Left renal pelvis (tissue), 4 donors: Measurements from ENCODE around the gene AKT3. TPM values are rescaled to one million over a fixed set of nuclear protein-coding genes. Genes with fewer than 3 reads are reported as not detected.
"Not testable (repeated sequence)": the region's sequence is repeated elsewhere in the genome, so short reads cannot be mapped to it uniquely, and the experiment has no call there.

ENCODE experiments used
- DNase-seq, 4 donors: peaks; one replicate each; pipeline ENCODE4 v3.0.0-alpha.2; 2013; ENCODE audit warnings: low read depth in 4 of 4, low spot score in 3 of 4
- polyA plus RNA-seq, 4 donors: library from polyadenylated mRNA; unstranded; fragments of 120-200 nt; gene quantifications; one replicate each; pipeline ENCODE4 v1.2.1, GENCODE V29; 2013; ENCODE audit not compliant: insufficient read length in 4 of 4

The AKT3 gene
- polyA plus RNA-seq, 4 donors = 21.8 to 43.4 (median 28.6) TPM

DNA sequence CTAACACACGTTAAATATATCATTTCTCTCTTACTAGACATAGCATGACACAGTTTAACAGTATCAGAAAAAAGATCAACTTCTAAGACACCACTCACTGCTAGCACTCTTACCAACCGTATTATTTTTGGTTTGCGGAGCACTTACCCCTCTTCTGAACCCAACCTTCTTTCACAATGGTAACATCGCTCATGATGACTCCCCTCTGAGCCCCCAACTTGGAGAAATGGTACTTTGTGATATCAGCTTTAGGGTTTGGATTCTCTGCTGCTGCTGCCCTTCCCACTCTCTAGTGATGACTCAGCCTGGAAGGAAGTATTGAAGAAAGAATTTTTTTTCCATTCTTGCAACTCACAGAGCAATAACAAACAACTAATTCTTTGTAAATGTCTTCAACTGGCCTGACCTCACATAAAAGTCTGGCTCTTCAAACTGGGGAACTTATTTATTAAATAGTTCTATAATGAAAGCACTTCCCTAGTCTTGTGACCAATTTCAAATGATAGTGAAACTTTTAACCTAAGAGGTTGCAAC lies 7.0 kb downstream of the AKT3 start:
- DNase-seq = no peak

- no peak for DNase-seq
Observed at GRCh38 chr1:243842161-243842560, 7.9 kb downstream of the AKT3 start.

DNA sequence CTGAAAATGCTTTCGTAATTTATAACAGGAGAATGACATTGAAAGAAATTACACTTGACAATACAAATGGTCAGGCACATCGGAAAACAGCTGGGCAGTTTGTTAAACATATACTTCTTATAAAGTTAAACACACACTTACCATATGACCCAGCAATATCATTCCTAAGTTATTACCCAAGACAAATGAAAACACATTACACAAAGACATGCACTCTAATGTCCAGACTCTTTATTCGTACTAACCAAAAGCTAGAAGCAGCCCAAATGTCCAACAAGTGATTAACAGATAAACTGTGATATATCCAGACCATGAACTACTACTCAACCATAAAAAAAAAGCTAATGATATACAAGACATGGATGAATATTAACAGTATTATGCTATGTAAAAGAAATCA lies 8.5 kb downstream of the AKT3 start:
- DNase-seq = no peak

DNA sequence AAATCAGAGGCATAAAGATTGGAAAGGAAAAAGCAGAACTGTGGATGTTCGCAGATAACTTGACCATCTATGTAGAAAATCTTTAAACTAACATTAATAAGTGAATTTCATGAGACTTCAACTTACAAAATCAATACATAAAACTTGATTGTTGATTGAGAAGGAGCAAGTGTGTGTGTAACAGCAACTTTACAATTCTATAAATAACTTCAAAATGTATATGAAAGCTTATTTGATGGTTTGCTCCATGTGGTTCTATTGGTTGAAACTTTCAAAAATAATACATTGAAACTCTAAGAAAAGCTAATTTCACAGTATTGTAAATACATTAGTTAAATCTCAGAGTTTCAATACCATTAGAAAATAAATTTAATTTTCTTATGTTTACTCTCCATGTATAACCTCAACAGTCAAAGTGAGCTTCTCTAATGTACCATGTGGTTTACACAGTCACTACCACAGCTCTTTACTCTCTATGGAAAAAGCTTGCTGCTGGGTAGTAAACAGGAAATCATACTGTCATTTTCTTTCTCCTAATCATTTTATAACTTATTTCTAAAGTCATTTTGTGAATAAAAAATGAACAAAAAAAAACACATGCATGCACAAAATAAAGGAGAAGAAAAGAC lies 12.0 kb downstream of the AKT3 start:
- no peak for DNase-seq

DNA sequence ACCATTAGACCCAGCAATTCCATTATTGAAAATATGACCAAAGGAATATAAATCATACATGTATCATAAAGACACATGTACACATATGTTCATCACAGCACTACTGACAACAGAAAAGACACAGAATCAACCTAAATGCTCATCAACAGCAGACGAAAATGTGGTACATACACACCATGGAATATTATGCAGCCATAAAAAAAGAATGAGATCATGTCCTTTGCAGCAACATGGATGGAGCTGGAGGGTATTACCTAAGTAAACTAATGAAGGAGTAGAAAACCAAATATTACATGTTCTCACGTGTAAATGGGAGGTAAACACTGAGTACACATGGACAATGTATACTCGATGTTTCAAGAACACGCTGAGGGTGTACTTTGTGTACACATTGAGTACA lies 15.9 kb downstream of the AKT3 start:
- no peak for DNase-seq

DNA sequence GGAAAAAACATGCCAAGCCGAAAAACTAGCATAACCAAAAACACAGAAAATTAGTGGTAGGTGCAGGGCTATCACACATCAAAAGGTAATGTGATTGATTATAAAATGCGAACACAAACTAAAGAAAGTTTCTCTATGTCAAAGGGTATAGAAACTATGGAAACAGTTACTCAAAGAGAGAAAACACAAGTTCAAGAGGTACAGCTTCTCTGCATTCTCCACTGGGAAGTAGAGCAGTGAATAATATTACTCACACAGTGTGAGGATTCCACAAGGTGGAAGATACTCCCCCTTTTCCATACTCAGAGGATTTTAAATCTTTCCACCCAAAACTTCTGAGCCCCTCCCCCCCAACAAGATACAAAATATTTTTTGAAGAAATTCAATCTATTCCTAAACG lies 18.6 kb downstream of the AKT3 start:
- DNase-seq = no peak

GRCh38 chr1:243827206-243827605 lies 22.8 kb downstream of the AKT3 start:
- DNase-seq = no peak

DNA sequence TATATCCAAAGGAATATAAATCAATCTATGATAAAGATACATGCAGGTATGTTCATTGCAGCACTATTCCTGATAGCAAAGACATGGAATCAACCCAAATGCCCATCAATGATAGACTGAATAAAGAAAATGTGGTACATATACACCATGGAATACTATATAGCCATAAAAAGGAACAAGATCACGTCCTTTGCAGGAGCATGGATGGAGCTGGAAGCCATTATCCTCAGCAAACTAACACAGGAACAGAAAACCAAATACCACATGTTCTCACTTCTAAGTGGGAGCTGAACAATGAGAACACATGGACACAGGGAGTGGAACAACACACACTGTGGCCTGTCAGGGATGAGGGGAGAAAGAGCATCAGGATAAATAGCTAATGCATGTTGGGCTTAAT lies 25.1 kb downstream of the AKT3 start:
- DNase-seq = not testable (repeated sequence)

GRCh38 chr1:243821177-243821680 lies 28.8 kb downstream of the AKT3 start:
- no peak for DNase-seq

DNA sequence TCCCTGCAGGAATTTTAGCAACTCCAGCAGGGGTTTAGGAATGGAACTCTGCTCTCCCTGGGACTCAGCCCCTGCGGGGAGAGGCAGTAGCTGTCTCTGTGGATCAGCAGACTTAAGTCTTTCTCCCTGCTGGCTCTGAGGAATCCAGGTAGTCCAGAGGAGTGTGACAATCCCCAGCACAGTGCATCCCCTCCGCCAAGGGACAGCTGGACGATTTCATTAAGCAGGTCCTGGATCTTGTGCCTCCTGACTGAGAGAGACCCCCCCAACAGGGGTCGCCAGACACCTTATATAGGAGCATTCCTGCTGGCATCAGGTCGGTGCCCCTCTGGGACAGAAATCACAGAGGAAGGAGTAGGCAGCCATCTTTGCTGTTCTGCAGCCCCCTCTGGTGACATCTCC lies 30.6 kb downstream of the AKT3 start:
- no peak for DNase-seq

DNA sequence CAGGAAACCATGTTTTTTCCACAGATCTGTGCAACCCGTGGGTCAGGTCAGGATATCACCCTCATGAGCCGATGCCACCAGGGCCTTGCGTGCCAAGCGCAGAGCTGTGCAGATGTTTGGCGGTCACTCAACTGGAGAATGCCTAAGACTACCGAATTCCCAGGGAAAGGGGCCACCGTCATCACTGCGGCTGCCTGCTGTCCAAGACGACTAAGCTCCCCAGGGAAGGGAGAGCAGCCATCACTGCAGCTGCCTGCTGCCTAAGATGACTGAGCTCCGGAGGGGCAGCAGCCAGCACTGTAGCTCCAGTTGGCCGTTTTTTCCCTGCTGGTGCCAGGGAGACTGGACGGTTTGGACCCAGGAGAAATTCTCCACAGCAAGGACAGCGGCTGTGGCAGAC lies 31.1 kb downstream of the AKT3 start:
- DNase-seq = no peak

- no peak for DNase-seq
Observed at GRCh38 chr1:243814718-243815117, 35.3 kb downstream of the AKT3 start.

DNA sequence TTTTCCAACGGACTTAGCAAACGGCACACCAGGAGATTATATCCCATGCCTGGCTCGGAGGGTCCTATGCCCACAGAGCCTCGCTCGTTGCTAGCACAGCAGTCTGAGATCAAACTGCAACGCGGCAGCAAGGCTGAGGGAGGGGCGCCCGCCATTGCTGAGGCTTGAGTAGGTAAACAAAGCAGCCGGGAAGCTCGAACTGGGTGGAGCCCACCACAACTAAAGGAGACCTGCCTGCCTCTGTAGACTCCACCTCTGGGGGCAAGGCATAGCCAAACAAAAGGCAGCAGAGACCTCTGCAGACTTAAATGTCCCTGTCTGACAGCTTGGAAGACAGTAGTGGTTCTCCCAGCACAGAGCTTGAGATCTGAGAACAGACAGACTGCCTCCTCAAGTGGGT lies 42.7 kb downstream of the AKT3 start:
- not testable (repeated sequence) for DNase-seq

DNA sequence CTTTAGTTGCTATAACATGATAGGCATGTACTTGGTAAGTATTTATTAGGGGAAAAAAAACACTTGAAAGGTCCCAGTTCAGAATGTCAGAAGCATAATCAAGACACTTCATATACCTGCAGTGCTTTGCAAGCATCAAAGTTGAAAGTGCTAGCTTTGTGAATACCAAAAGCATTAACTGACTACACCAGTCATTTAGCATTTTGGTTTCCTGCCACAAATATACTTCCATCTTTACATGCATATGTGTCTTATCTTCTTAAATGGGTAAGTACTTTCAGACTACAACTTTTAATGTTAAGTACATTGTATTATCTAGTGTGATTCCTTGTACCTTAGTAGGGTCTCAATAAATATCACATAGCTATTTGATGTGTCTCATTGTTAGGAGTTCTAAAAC lies 43.7 kb downstream of the AKT3 start:
- no peak for DNase-seq

DNA sequence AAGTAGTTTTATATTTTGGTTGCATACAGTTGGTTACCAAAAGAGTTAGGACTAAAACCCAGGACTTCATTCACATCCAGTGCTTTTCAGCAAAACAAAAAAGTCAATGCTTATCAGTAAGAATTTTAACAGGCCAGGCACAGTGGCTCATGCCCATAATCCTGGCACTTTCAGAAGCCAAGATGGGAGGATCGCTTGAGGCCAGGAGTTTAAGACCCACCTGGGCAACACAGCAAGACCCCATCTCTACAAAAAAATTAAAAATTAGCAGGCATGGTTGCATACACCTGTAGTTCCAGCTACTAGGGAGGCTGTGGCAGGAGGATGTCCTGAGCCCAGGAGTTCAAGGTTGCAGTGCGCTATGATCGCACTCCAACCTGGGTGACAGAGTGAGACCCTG lies 47.3 kb downstream of the AKT3 start:
- DNase-seq = no peak

DNA sequence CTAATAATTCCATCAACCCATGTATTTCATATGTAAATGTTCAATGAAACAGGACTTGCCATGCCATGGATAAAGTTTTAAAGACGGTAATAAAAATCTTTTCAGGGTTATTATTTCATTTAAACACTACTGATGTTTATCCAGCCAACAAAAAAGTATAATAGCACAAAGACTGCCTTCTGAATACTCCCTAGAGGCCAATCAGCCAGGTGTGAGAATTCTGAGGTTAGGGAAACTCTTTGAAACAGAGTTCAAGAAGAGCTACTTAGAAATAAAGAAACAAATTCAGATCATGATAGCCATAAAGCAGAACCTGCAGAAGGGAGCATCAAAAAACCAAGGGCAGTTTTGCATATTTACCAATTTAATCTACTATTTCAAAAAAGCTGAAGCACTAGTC lies 48.7 kb downstream of the AKT3 start:
- no peak for DNase-seq

GRCh38 chr1:243799908-243800307 lies 50.1 kb downstream of the AKT3 start:
- no peak for DNase-seq

GRCh38 chr1:243798726-243799125 lies 51.3 kb downstream of the AKT3 start:
- DNase-seq = no peak

GRCh38 chr1:243796016-243796415 lies 54.0 kb downstream of the AKT3 start:
- no peak for DNase-seq

GRCh38 chr1:243793298-243793697 lies 56.7 kb downstream of the AKT3 start:
- no peak for DNase-seq

- no peak for DNase-seq
Observed at GRCh38 chr1:243792891-243793290, 57.2 kb downstream of the AKT3 start.

- no peak for DNase-seq
Observed at GRCh38 chr1:243792401-243792800, 57.6 kb downstream of the AKT3 start.
